ENCODE data around the gene DLGAP1.

Gene DLGAP1

DNA sequence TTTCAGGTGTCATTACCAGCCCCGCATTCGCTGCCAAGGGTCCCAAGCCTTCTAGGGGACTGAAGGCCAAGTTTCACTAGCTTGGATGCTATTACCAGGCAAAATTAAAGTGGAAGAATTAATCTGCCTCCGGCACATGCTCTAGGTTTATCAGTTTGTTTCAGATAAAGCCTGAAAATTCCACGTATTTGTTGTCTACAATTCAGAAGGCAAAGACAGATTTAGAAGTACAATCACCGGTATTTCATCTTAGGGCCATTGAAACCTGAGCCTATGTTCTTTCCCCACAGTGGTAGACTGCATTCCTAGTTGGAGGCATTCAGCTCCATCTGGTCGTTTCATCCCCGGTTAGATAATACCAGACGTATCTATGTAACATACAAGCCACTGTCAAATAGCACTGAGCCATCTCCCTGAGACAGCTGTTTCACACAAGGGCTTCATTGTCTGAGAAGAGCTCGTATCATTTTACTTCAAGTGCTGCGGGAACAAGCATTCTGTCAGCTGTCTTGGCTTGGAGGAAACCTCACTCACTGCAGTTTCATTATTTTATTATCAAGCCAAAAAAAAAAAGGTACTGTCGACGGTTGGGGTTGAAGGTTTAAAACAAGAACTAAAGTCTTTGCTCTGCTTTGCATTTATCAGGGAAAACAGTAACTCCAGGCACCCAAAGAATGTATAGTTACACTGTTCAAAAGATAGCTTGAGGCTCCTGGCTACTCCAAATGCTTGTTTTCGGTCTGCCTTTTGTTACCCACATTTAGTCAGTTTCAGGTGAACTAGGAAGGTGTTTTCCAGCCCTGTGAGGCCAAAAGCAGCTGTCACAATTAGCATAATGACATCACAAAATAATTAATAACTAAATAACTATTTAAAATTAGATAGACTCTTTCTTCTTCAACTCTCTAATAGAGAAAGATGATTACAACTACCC is 928.4 kb downstream of the DLGAP1 start:
- peak in 24 of 58 donors; percentile 9 to 77 (median 32) for DNase-seq

DNA sequence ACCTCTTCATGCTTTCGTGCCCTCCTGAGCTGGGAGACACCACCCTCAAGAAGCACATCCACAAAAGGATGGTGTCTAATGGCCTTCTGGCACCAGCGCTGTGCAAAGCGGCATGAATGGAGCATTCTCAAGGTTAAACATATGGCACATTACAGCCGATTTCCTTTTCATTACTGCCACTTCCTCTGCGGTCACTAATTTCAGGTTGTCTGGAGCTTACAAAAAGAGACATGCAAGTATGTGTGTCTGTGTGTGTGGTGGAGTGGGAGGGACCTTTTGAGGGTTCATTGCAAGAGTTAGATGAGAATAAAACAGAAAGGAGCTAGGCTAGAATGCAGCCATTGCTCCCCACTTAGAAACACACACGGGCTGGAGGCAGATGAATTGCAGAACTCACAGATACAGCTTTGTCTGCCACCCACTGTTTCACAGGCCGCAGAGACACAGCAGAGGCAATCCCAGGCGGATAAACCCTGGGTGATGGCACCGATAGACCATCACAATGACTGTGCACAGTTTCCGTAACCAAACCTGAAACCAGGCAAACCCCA is 929.2 kb downstream of the DLGAP1 start:
- peak in 40 of 58 donors; percentile 9 to 67 (median 40) for DNase-seq

DNA sequence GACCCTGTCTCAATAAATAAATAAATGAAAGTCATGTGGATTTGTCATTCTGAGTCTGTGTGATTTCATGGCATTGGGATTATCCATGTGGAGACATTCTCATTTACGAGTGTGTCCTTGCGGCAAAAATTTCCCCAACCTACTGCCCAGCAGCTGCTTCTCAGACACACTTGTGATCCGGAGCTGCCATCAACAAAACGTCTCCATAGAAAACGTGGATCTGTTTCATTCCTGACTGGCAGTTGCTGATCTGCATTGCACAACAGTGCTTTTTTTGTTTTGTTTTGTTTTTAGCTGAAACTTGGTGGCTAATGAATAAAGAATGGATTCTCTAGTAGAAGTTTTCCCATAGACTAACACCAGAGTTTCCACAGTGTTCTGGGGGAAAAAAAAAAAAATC is 930.4 kb downstream of the DLGAP1 start:
- DNase-seq: peak in 7 of 58 donors; percentile 5 to 64 (median 16)

DNA sequence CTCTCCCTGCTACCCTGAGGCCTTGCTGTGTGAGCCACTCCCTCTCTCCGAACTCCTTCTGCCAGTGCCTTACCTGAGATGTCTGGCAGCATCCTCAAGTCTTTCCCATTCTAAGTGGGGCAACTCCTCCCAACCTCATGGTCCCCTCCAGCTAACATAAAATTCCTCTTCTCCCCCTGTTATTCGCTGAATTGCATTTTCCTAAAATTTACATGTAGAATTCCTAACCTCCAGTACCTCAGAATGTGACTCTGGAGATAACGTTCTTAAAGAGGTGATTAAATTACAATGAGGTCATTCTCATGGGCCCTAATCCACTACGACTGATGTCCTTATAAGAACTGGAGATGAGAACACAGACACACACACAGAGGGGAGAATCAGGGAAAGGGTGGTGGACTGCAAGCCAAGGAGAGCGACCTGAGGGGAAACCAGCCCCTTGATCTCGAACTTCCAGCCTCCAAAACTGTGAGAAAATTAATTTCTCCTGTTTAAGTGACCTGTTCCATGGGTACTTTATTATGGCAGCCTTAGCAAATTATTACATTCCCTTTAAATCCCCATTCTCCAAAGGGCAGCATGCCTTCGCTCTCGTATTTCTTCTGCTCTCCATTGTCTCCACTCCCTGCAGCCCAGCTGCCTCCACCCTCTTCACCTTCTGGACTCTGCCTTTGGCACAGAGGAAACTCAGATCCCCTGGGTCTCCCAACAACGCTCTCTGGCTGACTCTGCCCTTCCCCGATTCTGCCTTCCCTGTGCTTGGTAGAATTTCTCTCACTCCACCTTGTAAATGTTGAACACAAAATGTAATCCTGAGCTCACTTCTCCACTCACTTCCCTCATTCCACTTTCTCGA is 934.6 kb downstream of the DLGAP1 start:
- no peak for DNase-seq

DNA sequence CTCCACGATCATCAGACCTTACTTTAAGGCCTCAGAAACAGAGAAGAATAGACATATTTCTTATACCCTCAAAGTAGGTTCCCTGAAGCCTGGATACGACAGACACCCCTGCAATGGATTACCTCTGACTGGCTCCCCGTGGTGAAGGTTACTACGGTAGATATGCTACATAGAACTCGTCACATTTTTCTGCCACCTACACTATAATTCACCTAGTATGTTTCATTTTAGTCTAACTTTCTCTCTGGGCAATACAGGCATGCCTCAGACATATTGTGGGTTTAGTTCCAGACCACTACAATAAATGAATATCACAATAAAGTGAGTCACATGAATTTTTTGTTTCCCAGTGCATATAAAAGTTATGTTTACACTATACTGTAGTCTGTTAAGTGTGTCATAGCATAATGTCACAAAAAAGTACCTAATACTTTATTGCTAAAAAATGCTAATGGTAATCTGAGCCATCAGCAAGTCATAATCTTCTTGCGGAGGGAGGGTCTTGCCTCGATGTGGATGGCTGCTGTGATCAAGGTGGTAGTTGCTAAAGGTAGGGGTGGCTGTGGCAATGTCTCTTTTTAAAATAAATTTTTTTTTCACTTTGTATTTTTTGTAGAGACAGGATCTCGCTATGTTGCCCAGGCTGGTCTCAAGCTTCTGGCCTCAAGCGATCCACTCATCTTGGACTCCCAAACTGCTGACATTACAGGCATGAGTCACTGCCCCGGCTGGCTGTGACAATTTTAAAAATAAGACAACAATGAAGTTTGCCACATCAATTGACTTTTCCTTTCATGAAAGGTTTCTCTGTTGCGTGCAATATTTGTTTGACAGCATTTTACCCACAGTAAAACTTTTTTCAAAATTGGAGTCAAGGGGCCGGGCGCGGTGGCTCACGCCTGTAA is 940.5 kb downstream of the DLGAP1 start:
- DNase-seq: no peak

DNA sequence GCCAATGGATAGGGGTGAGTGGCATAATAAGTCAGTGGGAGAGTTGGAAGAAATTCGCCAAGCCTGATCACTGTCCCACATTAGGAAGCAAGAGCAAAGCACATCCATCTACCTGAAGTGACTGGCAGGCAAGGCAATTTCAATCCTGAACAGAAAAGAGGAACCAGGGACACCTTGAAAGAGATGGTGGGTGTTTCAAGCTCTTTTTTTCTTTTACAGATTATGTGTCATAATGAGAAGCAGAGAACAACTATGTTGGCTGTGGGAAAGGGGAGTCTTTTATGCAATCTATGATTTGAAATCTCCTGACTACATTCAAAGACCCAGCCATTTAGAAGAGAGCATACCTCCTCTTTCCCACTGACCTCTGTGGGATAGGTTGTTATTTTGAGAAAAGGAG is 941.6 kb downstream of the DLGAP1 start:
- DNase-seq: no peak

DNA sequence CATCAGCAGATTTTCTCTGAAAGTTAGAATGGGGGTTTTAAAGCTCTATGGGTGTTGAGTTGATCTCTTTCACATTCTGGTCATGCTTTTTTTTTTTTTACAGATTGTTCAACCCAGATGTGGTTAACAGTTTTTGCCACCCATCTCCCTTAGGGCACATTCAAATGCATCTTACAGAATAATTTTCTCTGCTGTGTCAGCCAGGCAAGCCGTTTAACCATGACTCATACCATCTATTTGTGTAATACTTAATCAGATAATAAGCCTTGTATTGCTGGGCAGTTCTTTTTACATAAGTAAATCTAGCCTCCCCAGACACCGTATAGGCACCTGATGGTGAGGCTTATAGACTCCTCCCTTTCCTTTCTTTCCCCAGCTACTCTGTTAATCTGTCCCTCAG is 943.1 kb downstream of the DLGAP1 start:
- no peak for DNase-seq

DNA sequence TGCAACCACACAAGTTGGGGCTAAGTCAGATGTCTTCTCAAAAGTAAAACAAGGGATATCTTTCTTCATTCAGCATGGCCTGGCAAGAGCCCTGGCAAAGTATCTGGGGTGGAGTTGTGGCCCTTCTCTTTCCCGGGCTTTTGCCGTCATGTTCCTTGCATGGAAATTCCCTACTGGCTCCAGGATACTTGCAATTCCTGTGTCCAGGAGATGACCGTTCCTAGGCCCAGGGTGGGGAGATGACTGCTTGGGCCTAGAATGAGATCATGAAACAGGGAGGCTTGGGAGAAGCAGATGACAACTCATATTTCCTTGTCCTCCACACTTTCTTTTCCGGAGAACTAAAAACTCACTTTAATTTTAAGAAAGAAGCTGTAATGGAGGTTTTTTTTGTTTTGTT is 944.2 kb downstream of the DLGAP1 start:
- no peak for DNase-seq

DNA sequence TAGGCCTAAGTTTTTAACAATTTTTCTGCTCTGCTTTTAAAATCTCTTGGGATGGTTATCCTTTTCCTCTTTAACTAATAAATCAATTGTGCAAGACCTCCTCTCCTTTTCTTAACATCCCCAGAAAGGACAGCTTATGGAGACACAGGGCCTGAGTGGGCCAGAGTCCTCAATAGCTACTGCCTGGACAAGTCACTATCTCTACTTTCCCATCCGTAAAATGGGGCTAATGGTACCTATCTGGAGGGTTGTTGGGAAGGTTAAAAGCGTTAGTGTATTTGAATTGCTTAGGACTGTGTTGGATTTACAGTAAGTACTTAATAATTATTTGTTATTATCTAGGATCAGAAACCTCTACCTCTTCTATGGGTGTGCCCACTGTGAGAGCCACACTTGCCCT is 945.1 kb downstream of the DLGAP1 start:
- no peak for DNase-seq

DNA sequence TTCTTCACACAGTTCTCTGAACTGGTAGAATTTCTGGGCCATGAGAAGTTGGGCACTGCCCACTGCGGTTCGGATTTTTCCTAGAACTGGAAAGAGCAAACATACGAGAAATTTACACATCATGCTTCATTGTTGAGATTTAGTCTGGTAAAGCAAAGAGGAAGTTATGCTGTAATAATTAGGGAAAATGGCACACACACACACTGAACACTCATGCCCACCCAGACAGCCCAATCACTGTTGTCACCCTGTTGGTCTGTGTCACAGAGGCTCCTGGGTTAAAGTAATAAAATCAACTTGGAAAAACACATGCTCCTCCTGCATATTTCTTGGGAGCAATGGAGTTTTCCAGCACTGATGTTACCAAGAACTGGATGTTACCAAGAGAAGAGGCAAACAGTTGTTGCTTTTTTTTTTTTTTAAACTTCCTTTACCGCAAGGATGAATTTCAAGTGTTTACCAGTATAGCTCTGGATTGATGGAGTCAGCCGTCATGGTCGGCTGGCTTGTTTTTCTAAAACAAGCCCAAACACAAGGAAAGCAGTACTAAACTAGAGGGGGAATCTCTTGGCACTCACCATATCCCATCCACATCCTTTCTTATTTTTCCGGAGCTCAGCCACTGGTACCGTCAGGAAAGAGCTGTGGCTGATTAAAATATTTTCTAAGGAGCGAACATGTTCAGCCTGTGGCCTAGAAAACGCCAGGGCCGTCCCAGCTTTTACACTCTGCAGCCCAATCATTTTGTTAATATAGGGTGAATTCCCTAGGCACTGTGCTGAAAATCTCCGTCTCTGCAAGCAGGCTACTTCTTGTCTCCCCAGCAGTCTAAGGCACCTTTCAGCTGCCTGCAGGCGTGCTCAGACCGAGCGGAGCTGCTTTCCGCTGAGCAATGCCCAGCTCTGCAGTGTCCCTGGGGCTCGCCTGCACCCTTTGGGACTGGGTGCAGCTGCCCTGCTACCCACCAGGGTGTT is 946.2 kb downstream of the DLGAP1 start:
- peak in 4 of 58 donors; percentile 3 to 20 (median 6) for DNase-seq

DNA sequence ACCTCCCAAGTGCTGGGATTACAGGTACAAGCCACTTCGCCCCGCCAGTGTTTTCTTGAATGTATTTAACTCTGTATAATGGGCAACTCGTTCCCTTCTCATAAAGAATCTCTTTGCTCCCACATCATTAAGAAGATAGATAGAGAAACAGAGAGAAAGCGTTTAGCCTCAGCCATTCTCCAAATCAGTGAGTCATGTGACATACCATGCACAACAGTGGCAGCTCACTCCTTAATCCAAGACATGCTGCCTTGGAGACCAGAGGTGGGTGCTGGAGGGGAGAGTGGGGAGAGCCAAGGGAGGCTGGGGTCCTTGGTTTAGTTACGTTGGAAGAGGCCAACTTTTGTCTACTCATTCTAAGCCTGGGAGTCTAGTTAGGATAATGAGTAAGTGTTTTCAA is 950.5 kb downstream of the DLGAP1 start:
- DNase-seq: no peak

DNA sequence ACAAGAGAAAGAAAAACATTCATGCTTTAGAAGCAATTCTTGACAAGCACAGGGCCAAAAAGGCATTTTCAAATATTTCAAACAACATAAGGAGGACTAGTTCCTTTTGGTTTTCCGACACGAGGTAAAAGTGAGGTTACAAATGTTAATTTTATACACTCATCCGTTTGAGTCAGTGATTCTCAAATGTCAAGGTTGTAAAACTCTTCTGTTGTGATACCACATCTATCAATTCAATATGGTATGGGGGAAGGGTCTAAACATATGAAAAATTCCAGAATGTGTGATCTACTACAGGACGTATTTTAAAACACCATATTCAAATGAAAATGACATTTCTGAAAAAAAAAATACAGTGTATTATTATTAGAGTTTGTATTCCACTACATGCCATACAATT is 952.5 kb downstream of the DLGAP1 start:
- no peak for DNase-seq

DNA sequence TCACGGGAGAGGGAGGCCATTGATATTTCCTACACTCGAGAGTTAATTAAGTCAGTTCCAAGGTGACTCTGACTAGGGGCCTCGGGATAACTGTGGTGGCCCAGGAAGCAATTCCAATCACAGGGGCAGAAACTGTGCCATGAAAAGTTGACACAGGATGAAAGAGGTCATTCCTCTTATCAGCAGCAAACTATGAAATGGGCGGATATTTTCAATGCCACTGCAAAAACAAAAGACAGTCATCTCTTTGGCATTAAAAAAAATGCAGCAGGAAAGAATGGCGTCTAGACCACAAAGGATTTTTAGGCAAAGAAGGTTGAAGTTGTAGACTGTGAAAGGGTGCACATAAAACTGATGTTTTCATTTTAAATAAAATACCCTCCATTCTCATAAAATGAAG is 955.1 kb downstream of the DLGAP1 start:
- DNase-seq: no peak

DNA sequence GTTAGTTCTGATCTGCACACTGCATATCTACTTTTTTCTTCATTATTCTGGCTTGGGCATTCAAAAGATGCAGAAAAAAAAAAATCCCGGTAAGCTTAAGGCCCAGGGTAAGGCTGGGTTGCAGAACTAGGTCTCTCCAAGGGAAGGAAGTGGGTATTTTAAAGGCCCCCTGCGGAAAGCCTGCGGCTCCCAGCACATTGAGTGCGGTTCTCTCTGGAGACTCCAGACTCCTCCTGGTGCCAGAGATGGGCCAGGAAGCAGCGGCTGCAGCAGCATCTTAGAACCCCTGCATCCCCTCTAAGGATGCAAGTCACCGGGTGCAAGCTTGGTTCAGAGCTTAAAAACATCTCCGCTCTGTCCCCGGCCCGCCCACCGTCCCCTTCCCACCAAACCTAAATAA is 955.6 kb downstream of the DLGAP1 start:
- no peak for DNase-seq

DNA sequence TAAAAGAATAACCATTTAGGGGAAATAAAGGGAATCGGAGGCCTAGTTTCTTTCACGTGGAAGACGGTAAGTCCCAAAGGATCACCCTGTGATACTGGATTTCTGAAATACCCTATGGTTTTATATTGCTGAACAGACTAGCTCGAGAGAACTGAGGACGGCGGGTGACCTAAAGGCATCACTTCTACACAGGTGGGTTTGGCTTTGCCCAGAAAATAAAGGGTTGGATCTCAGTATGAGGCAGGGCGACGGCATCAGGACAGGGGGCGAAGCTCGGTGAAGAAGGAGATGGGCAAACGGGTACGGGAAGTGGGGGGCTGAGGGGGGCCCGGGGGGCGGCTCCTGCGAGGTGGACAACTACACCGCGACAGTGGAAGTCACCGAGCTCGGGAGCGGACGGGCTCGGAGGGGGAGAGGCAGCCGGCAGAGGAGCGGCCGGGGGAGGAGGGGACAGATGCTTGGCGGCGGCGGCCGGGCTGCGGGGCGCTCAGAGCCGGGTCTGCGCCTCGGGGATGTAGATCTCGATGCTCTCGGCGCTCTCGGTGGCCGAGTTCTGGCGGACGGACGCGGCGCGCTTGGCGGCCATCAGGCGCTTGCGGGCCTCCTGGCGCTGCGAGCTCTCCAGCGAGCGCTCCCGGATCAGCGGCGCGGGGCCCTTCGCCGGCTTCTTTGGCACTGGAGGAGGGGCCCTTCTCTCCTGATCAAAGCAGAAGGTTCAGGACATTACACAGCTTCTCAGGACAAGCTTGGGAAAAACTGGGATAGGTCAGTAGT is 956.2 kb downstream of the DLGAP1 start:
- peak in 14 of 58 donors; percentile 6 to 37 (median 13) for DNase-seq

DNA sequence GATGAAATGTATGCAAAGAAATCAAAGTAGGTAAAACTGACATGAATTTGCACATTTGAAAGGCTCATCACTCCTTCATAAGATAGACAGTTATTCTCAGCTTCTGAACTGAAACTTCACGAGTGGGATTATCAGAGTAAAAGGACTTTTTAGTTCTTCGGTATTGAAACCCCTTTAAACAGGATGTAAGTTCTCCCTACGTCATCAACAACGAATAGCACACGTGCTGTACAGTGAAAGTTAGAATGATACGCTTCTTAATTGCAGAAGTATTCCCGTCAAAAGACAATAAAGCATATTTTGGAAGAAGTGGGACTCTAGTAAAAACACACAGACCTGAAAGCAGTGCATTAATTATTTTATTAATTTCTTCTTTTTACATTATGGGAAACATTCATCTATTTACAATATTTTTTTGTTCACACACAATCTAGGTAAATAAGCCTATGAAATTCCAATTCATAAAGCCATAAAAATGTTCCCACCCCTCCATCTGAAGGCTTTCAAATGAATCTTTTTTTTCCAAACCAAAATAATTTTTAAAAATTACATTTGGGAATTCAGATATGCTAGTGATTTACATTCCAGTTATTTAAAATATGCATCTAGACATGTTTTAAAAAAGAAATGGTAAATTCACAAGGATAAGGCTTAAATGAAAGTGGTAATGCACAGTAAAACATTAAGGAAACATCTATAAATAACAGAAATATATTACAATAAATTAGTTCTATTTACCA is 959.2 kb downstream of the DLGAP1 start:
- DNase-seq: no peak

DNA sequence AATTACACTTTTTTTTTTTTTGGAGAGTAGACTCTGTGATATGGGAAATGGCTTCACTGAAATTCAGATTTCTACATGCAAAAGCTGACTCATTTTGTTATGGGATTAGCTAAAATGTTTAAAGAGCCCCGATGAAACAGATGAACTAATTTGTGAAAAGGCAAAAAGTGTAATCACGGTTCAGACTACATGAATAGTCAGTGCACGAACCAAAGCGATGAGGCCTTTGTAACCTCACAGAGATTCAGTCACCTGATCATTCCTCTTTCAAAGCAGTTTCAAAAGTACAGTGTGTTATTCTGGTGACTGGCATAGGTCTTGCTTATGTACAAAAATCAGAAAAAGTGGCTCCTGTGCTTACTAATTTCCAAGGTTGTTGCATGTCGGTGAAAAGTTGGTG is 960.5 kb downstream of the DLGAP1 start:
- DNase-seq: no peak

DNA sequence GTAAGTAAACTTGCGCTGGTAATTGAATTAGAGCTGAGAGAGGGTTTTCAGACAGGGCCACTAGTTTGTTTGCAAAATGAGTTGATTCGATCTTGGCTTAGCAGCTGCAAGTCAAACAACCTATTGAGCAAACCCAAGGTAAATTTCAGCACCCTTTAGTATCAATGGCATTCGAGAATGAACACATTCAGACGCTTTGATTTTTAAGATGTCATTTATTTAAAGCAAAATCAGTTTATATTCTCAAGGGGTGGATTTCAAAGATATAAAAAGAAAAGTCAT is 960.9 kb downstream of the DLGAP1 start:
- DNase-seq: no peak

Measured in anterior cingulate cortex (tissue), 58 donors.